Keratinocyte (primary cell): Measurements from ENCODE around the gene SELENOO. TPM values are rescaled to one million over a fixed set of nuclear protein-coding genes. Genes with fewer than 3 reads are reported as not detected.

Experiments
- DNase-seq: peaks from one replicate; pipeline ENCODE4 v3.0.0-alpha.2; 2011; ENCODE audit warnings: low read depth, missing footprints, low spot score
- FAIRE-seq: peaks from 2 replicates; lab custom pipeline; 2011; peaks lifted over from hg19 to GRCh38; lab: Jason Lieb, UNC
- H2AFZ ChIP-seq: 2 replicates; pipeline ENCODE4 v1.6.0; 2012; ENCODE audit warnings: low read length, control low read depth, inconsistent platforms; ENCODE audit not compliant: control insufficient read depth
- H3K27ac ChIP-seq: 2 replicates; pipeline ENCODE4 v1.5.1; 2011; ENCODE audit warnings: low read length; ENCODE audit not compliant: control insufficient read depth, insufficient read depth
- H3K27me3 ChIP-seq: 3 replicates; pipeline ENCODE4 v1.6.0; 2011; ENCODE audit warnings: low read length; ENCODE audit not compliant: control insufficient read depth, insufficient read depth; ENCODE audit errors: extremely low read depth
- H3K36me3 ChIP-seq, 2 experiments: 2 replicates in 1 of 2; 3 replicates in 1 of 2; pipeline ENCODE4 v1.5.1; 2011; ENCODE audit warnings: low read length in 2 of 2, mild to moderate bottlenecking in 1 of 2; ENCODE audit not compliant: control insufficient read depth in 2 of 2, insufficient read depth in 2 of 2; ENCODE audit errors: extremely low read depth in 1 of 2
- H3K4me1 ChIP-seq: 3 replicates; pipeline ENCODE4 v1.5.1; 2011; ENCODE audit warnings: low read length; ENCODE audit not compliant: control insufficient read depth, insufficient read depth; ENCODE audit errors: extremely low read depth
- H3K4me2 ChIP-seq: 3 replicates; pipeline ENCODE4 v1.6.0; 2011; ENCODE audit warnings: low read depth, low read length; ENCODE audit not compliant: control insufficient read depth, insufficient read depth; ENCODE audit errors: extremely low read depth
- H3K4me3 ChIP-seq, 3 experiments: fragments of 200-600 bp in 1 of 3; sonication (generic) in 1 of 3; 2 replicates in 2 of 3; 3 replicates in 1 of 3; pipeline ENCODE4 v1.5.1; 2011 to 2016; ENCODE audit warnings: low read length in 3 of 3, mild to moderate bottlenecking in 3 of 3, control low read depth in 2 of 3, inconsistent platforms in 1 of 3, low read depth in 1 of 3, mixed read lengths in 1 of 3, mixed run types in 1 of 3, moderate library complexity in 1 of 3; ENCODE audit not compliant: control insufficient read depth in 2 of 3, insufficient read depth in 2 of 3; ENCODE audit errors: extremely low read depth in 1 of 3
- H3K79me2 ChIP-seq: 2 replicates; pipeline ENCODE4 v1.6.0; 2012; ENCODE audit warnings: low read length; ENCODE audit not compliant: control insufficient read depth, insufficient read depth
- H3K9ac ChIP-seq: 3 replicates; pipeline ENCODE4 v1.6.0; 2011; ENCODE audit warnings: low read length; ENCODE audit not compliant: control insufficient read depth, insufficient read depth; ENCODE audit errors: extremely low read depth
- H3K9me1 ChIP-seq: 3 replicates; pipeline ENCODE4 v1.6.0; 2011; ENCODE audit warnings: low read length; ENCODE audit not compliant: control insufficient read depth, insufficient read depth; ENCODE audit errors: extremely low read depth
- H3K9me3 ChIP-seq: 2 replicates; pipeline ENCODE4 v1.5.1; 2012; ENCODE audit warnings: low read depth, low read length; ENCODE audit not compliant: control insufficient read depth
- H4K20me1 ChIP-seq: 3 replicates; pipeline ENCODE4 v1.6.0; 2011; ENCODE audit warnings: low read length; ENCODE audit not compliant: control insufficient read depth, insufficient read depth; ENCODE audit errors: extremely low read depth
- EZH2 ChIP-seq: IDR thresholded peaks from one replicate; pipeline ENCODE4 v1.6.1; 2012; ENCODE audit warnings: inconsistent platforms, mild to moderate bottlenecking, low read length, moderate library complexity
- dilution Hi-C: fragments of 300-500 bp; cut with MboI; formaldehyde crosslinking; loops from one replicate; pipeline ENCODE4 v1.7.0; 2020; ENCODE audit warnings: low sequenced_read_pairs; ENCODE audit not compliant: extremely low pct_ligation_motif_present
- polyA plus RNA-seq, 5 experiments: library from polyadenylated mRNA; depleted of rRNA in 3 of 5; stranded (reverse) in 3 of 5; stranded (forward) in 1 of 5; unstranded in 1 of 5; fragments of >200 nt; gene quantifications; 1 replicate in 1 of 5; 2 replicates in 3 of 5; 3 replicates in 1 of 5; pipeline versions ENCODE4 v1.2.1 to v1.2.3, GENCODE V29; 2011 to 2012; ENCODE audit warnings: missing spikeins in 2 of 5, low read depth in 1 of 5, low replicate concordance in 1 of 5
- TF ChIP-seq, protein P1 (sequence below), 3 experiments: IDR thresholded peaks in 1 of 3; conservative IDR thresholded peaks in 1 of 3; optimal IDR thresholded peaks in 1 of 3; 2 replicates in 2 of 3; 3 replicates in 1 of 3; pipeline versions ENCODE3 to v1.5.1; 2011; ENCODE audit warnings: low read length in 3 of 3, mild to moderate bottlenecking in 3 of 3, moderate library complexity in 2 of 3, control low read depth in 1 of 3, inconsistent platforms in 1 of 3; ENCODE audit not compliant: insufficient read depth in 2 of 3; ENCODE audit errors: extremely low read depth in 1 of 3

SELENOO gene
- polyA plus RNA-seq, 1 donor (not counting 4 experiments of a cell fraction or from before 2014, with no cell fraction given) = 14.4 TPM

DNA sequence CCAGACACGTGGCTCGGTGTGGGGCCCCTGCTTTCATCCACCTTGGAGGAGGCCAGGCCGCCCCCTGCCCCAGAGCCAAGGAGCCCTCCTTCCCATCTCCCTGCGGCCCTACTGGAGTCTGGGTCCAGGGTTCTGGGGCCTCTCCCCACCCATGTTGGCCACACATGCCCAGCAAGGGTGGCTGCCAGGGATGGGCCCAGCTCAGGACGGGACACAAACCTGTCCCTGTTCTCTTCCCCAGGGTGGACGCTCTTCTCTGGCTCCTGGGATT is 25.7 kb upstream of the SELENOO start:
- Histone ChIP-seq H3K4me2 (no peak overlapping the region), H3K79me2 (no peaks in the 10 kb centered on the region), H3K9ac (no peak overlapping the region), H3K27ac (no peak overlapping the region), H3K4me3 (no peak overlapping the region), H3K4me1 (no peaks in the 10 kb centered on the region), H4K20me1 (no peaks in the 10 kb centered on the region), H3K27me3 (peaks cover 5% of the 10 kb centered on the region), H2AFZ (no peak overlapping the region), H3K9me1 (no peaks in the 10 kb centered on the region), H3K36me3 (no peaks in the 10 kb centered on the region), H3K9me3 (no peaks in the 10 kb centered on the region)
- TF ChIP-seq, protein P1, sequence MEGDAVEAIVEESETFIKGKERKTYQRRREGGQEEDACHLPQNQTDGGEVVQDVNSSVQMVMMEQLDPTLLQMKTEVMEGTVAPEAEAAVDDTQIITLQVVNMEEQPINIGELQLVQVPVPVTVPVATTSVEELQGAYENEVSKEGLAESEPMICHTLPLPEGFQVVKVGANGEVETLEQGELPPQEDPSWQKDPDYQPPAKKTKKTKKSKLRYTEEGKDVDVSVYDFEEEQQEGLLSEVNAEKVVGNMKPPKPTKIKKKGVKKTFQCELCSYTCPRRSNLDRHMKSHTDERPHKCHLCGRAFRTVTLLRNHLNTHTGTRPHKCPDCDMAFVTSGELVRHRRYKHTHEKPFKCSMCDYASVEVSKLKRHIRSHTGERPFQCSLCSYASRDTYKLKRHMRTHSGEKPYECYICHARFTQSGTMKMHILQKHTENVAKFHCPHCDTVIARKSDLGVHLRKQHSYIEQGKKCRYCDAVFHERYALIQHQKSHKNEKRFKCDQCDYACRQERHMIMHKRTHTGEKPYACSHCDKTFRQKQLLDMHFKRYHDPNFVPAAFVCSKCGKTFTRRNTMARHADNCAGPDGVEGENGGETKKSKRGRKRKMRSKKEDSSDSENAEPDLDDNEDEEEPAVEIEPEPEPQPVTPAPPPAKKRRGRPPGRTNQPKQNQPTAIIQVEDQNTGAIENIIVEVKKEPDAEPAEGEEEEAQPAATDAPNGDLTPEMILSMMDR (optimal IDR thresholded peaks at IDR 0.05 in 1 of 3, IDR thresholded peaks at IDR 0.05 in 1 of 3, conservative IDR thresholded peaks at IDR 0.05 in 1 of 3; ENCODE audit: extremely low read depth in 1 of 3, insufficient read depth in 2 of 3, low read length in 3 of 3) = no peak
- TF ChIP-seq EZH2 = no peak
- no peak for DNase-seq
- no peak for FAIRE-seq
- dilution Hi-C loops = no loop called here

DNA sequence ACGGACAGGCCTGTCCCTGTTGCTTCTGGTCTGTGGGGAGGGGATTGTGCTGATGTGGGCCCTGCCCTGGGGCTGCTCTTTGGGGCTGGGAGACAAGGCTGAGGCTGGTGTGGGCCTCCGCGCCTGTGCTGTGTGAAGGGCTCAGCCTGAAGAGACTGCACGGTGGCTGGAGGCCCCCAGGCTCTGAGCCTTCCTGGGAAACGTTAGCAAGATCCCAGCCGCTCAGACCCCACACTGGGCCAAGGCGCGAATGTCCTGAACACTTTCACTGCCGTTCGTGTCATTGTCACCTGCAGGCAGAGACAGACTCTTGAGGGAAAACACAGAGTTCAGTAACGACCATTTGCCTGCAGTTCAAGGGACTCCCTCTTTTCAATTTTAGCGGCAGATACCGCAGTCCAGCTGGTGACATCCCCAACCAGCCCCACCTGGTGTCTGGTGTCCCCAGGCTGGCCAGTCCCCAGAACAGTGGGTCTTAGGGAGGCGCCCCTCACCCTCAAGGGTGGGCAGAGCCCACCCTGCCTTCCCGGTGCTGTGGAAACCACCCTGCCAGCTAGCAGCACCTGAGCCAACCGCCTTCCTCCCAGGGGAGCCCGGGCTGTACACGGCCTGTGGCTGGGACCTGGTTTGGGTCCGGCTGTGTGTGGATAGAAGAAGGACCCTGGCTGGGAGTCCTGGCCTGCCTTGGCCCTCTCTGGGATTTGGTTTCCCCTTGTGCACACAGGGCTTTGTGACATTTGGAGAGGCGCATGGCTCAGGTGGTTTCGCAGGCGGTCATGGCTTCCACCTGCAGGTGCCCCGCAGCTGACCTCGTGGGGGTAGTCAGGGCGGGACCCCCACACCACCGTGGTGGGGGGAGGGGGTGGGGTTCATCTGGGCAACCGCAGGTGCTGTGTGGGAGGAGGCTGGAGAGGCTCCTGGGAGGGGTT is 24.6 kb upstream of the SELENOO start:
- Histone ChIP-seq H3K27me3 (no peaks in the 10 kb centered on the region), H3K4me2 (no peak overlapping the region), H3K9me3 (no peaks in the 10 kb centered on the region), H4K20me1 (no peaks in the 10 kb centered on the region), H3K36me3 (no peaks in the 10 kb centered on the region), H3K27ac (no peak overlapping the region), H3K9me1 (no peaks in the 10 kb centered on the region), H3K79me2 (no peaks in the 10 kb centered on the region), H2AFZ (no peak overlapping the region), H3K4me1 (no peaks in the 10 kb centered on the region), H3K4me3 (no peak overlapping the region), H3K9ac (no peak overlapping the region)
- DNase-seq (no peak), FAIRE-seq (no peak)
- TF ChIP-seq, protein P1 (optimal IDR thresholded peaks at IDR 0.05 in 1 of 3, IDR thresholded peaks at IDR 0.05 in 1 of 3, conservative IDR thresholded peaks at IDR 0.05 in 1 of 3; ENCODE audit: extremely low read depth in 1 of 3, insufficient read depth in 2 of 3, low read length in 3 of 3) = no peak
- no peak for TF ChIP-seq EZH2
- dilution Hi-C loops = no loop called here
